HG02759 (cell line): Measurements from ENCODE around the gene LAMTOR3.

Source experiments
- ATAC-seq: cut with Tn5 transposase; IDR thresholded peaks from one replicate; pipeline ENCODE4 v1.9.1; 2021; ENCODE audit warnings: mild to moderate bottlenecking, moderate library complexity; ENCODE audit not compliant: unreplicated experiment

The LAMTOR3 gene

DNA sequence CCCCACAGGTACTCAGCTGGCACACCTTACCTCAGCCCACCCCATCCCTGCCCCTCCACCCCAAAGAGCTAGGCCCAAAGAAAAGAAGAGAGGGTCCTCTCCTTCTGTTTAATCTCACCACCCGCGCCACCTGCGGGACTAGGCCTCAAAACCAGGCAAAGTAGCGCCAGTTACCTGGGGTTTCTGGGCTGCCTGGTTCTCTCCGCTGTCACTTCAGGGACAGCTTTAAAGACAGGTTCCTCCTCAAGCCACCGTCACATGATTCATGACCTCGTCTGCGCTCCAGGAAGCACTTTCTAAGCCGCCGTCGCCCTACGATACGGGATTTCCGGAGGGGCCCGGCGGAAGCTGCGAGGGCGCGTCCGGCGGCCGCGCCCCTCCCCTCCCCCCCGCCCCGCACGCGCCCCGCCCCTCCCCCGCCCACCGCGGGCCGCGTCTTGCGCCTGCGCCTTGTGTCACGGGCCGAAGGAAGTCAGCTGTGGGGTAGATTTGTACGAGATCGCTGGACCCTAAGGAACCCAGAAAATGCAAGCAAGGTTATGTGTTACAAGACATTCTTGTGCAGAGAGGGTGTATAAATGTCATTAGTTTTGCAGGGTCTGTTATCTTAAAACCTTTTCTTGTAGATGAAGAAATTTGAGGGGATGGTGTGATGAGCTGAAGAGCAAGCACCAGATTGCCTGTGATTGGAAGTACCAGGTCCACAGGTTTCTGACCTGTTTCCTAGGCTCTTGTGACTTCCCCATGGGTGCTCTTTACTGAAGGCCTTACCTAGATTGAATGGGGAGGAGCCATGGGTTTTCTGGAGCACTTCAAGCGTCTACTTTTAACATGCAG lies at the start of gene LAMTOR3:
LAMTOR3 (minus strand) TSS at position 267 of the 837 bp plus-strand sequence. CDS start 464 bp downstream, outside the sequence.
- ATAC-seq = peak; percentile 100

DNA sequence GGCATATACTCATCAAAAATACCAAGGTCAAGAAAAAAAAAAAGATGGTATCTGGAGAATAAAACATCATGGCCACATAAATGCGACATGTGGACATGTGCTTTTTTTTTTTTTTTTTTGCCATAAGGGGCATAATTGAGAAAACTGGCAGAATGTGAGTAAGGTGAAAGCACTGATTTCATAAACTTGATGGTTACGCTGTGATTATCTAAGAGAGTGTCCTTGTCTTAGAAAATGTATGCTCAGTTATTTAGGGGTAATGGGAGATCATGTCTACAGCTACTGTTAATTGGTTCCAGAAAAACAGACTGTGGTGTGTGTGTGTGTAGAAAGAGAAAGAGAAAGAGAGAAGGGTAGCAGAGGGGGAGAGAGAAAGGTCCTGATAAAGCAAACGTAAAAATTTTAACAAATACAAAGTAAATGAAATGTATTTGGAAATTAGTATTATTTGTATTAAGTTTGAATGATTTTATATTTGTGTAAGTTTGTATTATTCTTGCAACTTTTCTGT lies 44.1 kb upstream of the LAMTOR3 start:
- ATAC-seq = no peak

GRCh38 chr4:99934891-99935290 lies 40.7 kb upstream of the LAMTOR3 start:
- ATAC-seq = no peak

GRCh38 chr4:99927566-99927965 lies 33.3 kb upstream of the LAMTOR3 start:
- ATAC-seq = no peak

- no peak for ATAC-seq
Measured at GRCh38 chr4:99921174-99921573, 26.9 kb upstream of the LAMTOR3 start.

GRCh38 chr4:99918656-99919055 lies 24.4 kb upstream of the LAMTOR3 start:
- ATAC-seq = no peak

- ATAC-seq = no peak
Measured at GRCh38 chr4:99917575-99917974, 23.3 kb upstream of the LAMTOR3 start.

- ATAC-seq = no peak
Measured at GRCh38 chr4:99915449-99915848, 21.2 kb upstream of the LAMTOR3 start.

DNA sequence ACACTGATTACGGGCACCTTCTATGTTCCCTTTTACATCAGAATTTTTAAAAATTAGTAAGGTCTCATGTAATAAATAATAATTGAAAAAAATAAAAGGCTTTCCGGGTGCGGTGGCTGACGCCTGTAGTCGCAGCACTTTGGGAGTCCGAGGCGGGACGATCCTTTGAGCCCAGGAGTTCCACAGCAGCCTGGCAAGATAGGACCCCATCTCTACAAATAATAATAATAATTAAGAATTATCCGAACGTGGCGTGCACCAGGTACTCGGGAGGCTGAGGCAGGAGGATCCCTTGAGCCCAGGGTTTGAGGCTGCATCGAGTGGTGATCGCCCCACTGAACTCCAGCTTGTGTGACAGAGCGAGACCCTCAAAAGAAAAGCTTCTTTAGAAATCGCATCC lies 771 bp upstream of the LAMTOR3 start:
- ATAC-seq = no peak

GRCh38 chr4:99893839-99894160 lies 427 bp downstream of the LAMTOR3 start:
- no peak for ATAC-seq

- no peak for ATAC-seq
Measured at GRCh38 chr4:99893029-99893428, 1.2 kb downstream of the LAMTOR3 start.

DNA sequence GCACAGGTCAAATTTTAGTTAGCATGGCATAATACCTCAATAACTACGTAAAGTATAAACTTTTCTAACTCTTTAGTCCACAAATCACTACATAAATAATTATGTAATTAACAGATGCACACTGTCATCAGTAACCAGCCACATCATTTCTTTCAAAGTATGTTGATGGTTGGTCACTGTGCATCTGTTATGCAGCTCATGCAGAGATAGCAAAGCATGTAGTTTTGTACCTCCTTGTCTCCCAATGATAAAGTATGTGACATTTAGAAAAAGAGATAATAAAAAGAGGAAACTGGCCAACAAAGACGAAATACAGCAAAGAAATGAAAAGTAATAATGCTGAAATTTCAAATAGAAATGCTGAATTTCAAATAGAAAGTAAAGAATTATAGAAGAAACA lies 2.9 kb downstream of the LAMTOR3 start:
- ATAC-seq = no peak

DNA sequence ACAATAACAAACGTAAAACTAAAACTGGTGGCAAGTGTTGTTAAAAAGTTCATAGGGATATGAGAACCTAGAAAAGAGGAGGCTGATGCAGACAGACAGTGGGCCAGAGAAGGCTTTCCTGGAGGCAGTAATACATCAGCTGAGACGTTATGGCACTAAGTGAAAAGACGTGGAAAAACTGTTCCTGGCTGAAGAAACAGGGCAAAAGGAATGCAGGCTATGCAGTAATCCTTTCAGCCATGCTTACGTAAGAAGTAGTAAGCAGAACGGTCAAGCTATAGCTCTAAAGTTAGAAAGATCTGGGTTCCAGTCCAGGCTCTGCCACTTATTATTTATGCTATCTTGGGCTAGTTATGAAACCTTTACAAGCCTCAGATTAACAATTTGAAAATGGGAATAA lies 6.4 kb downstream of the LAMTOR3 start:
- no peak for ATAC-seq

- ATAC-seq = no peak
Measured at GRCh38 chr4:99886146-99886545, 8.1 kb downstream of the LAMTOR3 start.

DNA sequence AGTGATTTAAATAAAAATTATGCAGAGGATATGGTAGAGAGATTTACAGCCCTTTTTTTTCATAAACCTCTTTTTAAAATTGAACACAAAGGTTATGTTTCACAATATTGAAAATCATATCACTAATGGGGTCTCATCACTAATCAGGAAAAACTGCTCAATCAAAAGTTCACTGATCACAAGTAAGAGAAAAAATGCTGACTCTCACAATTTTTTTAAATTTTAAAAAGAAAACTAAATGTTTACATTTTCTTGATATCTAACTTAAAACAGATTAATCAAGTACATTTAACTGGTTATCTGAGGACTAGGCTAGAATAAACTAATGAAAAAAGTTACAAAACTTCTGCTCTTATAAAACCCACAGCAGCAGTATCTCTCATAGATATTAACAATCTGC lies 8.5 kb downstream of the LAMTOR3 start:
- ATAC-seq = no peak

DNA sequence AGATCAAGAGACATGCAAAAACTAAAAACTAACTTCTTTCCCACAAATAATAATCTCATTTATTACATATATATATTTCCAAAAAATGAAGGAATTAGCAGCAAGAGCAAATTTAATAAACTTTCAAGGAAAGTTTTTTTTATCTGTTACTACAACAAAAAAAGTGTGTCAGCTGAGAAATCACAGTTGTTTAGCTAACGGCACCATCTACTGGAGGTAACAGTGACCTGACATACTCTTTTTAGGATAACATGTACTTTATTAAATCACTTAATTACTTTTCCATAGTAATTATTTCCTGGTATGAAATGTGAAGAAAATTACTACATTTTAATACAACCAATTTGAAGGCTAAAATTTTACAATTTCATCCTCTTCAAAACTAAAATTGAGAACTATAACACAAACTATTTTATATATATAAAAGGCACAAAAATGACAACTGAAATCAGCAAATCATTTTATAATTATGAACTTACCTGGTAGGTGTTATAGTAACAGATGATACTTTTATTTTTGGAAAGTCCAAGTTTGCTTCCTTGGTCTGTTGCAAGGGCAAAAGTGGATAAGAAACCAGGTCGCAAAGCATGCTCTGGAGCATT lies 9.1 kb downstream of the LAMTOR3 start:
- ATAC-seq = no peak

DNA sequence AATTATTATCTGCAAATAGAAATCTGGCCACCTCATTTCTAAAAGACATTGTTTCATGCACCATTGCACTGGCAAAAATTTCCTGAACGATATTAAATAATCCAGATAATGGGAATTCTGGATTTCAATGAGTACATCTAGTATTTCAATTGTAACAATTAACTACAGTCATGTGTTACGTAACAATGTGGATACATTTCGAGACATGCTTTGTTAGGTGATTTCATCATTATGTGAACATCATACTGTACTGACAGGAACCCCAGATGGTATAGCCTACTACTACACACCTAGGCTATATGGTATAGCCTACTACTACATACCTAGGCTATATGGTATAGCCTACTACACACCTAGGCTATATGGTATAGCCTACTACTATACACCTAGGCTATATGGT lies 14.8 kb downstream of the LAMTOR3 start:
- ATAC-seq = no peak

DNA sequence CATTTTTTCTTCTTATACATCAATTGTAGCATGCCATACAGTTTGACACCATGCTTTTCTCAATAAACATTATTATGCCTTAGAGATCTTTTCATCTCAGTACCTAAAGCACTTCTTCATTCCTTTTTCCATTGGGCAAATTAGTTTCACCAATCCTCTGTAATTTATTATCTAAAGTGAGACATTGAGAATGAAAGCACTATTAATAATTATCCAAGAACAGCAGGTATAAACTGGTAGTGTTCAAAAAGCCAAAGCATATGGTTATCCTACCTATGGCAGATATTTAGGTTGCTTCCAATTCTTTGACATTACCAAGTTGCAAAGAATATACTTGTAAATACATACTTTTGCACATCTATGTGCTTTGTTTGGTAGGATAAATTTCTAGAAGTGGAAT lies 15.6 kb downstream of the LAMTOR3 start:
- ATAC-seq = no peak

- no peak for ATAC-seq
Measured at GRCh38 chr4:99876946-99877345, 17.3 kb downstream of the LAMTOR3 start.

GRCh38 chr4:99875071-99875470 lies 19.2 kb downstream of the LAMTOR3 start:
- ATAC-seq = no peak

- ATAC-seq = no peak
Measured at GRCh38 chr4:99872570-99872969, 21.7 kb downstream of the LAMTOR3 start.

DNA sequence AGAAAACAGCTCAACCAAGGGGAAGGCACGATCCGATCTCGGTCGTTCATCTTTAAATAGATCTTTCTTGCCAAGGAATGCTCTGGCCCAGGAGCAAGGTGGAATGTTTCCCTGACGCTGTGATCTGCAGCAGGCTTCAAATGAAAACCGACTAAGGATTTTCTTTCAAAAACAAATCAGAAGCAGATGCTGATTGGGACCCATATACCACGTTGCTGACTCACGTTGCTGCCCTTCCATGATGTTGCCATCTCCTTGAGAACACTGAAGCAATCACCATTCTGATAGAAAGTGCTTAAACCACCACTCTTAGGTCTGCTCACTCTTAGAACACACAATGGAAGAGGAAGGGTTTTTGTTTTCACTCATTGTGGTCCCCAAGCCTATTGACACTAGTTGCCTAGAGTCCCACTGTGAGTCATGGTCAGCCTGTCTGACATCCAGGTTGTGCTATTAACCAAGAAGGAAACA lies 26.1 kb downstream of the LAMTOR3 start:
- no peak for ATAC-seq
